ENCODE measurements around the gene ZNF235.
"Not testable (repeated sequence)": the region's sequence is repeated elsewhere in the genome, so short reads cannot be mapped to it uniquely, and the experiment has no call there.

The ZNF235 gene

GRCh38 chr19:44255705-44256411 is 49.0 kb downstream of the ZNF235 start:
- DNase-seq: no peak

DNA sequence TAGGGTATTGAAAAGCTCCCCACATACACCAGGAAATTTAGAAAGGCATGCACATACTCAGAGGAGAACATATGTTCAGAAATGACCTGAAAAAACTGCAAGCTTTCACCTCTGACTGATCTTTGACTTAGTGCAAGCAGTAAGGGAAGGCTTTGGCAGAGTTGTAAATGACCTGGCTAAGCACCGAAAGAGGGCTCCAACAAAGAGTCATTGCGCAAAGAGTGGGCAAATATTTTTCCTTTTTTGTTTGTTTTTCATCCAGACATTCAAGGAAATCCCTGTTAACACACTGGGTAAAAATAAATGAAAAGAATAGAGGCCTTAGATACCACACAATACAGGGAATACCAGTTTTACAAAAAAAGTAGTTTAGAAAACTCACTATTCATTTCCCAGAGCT is 50.3 kb downstream of the ZNF235 start:
- DNase-seq: no peak

GRCh38 chr19:44253392-44253791 is 51.4 kb downstream of the ZNF235 start:
- not testable (repeated sequence) for DNase-seq

- DNase-seq: not testable (repeated sequence)
These were observed 52.5 kb downstream of the ZNF235 start for GRCh38 chr19:44252332-44252731.

- no peak for DNase-seq
These were observed 68.4 kb downstream of the ZNF235 start for GRCh38 chr19:44236384-44236783.

Measured in NCI-H2081 (cell line).